Right forelimb (tissue), 1 donor: ENCODE results near the gene COLGALT1.
"Not testable (repeated sequence)": the region's sequence is repeated elsewhere in the genome, so short reads cannot be mapped to it uniquely, and the experiment has no call there.

Experiments
- DNase-seq: peaks from one replicate; pipeline ENCODE4 v3.0.0-alpha.2; 2018

COLGALT1 gene

GRCh38 chr19:17562561-17562960 is 7.1 kb downstream of the COLGALT1 start:
- DNase-seq, result no peak

DNA sequence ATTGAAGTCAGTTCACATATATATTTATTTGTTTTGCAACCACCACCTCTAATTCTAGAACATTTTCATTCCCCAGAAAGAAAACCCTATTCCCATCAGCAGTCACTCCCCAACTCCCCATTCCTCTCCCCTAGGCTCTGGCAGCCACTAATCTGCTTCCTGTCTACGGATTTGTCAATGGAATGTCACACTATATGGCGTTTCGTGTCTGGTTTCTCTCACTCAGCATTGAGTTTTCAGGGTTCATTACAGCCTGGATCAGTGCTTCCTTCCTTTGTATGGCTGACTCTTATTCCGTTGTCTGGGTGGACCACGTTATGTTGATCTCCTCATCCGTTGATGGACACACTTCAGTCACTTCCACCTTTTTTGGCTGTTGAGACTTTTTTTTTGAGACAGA is 9.3 kb downstream of the COLGALT1 start:
- no peak for DNase-seq

- DNase-seq, result no peak
These were observed 10.2 kb downstream of the COLGALT1 start for GRCh38 chr19:17565611-17566010.

- no peak for DNase-seq
These were observed 12.5 kb downstream of the COLGALT1 start for GRCh38 chr19:17567940-17568339.

DNA sequence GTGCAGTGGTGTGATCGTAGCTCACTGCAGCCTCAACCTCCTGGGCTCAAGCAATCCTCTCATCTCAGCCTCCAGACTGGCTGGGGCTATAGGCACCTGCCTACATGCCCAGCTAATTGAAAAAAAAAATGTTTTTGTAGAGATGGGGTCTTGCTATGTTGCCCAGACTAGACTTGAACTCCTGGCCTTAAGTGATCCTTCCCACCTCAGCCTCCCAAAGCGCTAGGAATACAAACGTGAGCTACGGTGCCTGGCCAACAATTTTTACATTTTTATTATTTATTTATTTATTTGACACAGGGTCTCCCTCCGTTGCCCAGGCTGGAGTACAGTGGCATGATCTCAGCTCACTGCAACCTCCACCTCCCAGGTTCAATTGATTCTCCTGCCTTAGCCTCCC is 14.8 kb downstream of the COLGALT1 start:
- DNase-seq, result not testable (repeated sequence)

DNA sequence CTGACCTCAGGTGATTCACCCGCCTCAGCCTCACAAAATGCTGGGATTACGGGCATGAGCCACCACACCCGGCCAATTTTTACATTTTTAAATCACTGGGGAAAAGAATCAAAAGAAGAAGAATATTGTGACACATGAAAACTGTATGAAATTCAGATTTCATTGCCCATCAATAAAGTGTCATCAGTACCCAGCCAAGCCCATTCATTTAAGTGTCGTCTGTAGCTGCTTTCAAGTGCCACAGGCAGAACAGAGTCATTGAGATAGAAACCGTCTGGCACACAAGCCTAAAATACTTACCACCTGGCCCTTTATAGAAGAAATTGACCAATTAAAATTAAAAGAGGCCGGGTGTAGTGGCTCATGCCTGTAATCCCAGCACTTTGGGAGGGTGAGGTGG is 15.3 kb downstream of the COLGALT1 start:
- no peak for DNase-seq

DNA sequence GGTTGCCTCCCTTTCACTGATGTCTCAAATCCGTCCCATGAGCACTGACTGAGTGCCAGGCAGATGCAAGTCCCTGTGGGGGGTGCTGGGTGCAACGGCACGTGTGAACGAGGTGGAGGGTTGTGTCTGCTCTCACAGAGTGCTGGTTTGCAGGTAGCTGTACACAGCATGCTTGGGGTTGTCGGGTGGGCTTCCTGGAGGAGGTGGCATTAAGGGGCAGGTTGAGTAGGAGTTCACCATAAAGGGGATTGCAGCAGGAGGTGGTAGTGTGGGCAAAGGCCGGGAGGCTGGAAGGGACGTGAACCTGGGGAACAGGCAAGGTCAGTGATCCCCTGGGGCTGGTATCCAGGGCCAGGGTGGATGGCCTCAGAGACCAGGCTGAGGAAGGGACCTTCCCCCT is 17.2 kb downstream of the COLGALT1 start:
- DNase-seq, result no peak

DNA sequence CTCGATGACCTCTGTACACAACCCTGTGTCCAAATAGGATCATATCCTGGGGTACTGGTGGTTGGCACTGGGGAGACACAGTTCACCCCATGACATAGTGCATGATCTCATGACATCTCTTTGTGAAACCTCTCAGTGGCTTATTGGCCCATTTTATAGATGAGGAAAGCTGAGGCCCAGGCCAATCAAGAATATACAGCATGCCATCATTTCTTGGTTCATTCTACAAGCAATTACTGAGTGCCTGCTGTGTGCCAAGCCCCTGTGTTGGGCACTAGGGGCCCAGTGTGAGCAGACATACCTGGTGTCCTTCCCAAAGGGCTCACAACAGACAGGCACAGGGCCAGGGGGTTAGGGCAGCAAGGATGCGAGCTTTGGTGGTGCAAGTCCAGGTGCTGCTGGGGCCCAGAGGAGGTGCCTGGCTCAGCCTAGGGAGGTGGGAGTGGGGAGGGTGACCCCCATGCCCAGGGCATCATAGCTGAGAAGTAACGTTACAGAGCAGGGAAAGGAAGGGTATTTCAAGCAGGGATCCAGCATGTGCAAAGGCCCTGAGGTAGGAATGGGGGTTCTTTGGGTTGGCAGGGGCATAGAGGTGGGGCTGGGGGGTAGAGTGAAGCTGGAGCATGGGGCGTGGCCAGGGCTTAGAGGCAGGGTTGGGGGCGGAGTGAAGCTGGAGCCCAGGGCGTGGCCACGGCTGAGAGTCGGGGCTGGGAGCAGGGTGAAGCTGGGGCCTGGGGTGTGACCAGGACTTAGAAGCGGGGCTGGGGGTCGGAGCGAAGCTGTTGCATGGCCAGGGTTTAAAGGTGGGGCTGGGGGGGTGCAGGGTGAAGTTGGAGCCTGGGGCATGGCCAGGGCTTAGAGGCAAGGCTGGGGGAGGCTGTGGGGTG is 20.7 kb downstream of the COLGALT1 start:
- DNase-seq, result no peak

- DNase-seq, result peak; percentile 76
These were observed 21.5 kb downstream of the COLGALT1 start for GRCh38 chr19:17576758-17577456.

DNA sequence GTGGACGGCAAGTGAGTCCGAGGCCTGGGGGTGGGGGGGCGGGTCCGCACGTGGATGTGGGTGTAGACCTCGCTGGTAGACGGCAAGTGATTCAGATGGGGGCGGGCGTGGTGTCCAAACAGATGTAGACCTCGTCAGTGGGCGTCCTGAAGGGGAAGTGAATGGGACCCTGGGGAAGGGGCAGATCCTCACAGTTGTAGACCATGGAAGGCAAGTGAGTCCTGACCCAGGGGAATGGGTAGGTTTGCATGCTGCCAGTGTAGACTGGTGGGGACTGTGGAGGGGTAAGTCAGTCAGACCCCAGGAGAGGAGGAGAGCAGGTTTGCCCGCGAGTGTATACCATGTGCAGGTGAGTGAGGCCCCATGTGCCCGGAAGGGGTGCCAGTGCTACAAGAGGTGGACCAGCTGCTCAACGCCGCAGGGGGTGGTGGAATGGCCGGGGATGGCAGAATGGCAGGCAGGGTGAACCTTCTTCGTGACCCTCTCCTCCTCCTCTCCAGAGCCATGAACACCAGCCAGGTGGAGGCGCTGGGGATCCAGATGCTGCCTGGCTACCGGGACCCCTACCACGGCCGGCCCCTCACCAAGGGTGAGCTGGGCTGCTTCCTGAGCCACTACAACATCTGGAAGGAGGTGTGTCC is 22.1 kb downstream of the COLGALT1 start:
- no peak for DNase-seq

- peak; percentile 65 for DNase-seq
These were observed 24.3 kb downstream of the COLGALT1 start for GRCh38 chr19:17579661-17580244.

- DNase-seq, result no peak
These were observed 25.2 kb downstream of the COLGALT1 start for GRCh38 chr19:17580470-17581144.

GRCh38 chr19:17581211-17581874 is 25.9 kb downstream of the COLGALT1 start:
- DNase-seq, result no peak

GRCh38 chr19:17582613-17583012 is 27.2 kb downstream of the COLGALT1 start:
- DNase-seq, result no peak

- no peak for DNase-seq
These were observed 28.7 kb downstream of the COLGALT1 start for GRCh38 chr19:17584132-17584531.

GRCh38 chr19:17585395-17585794 is 29.9 kb downstream of the COLGALT1 start:
- not testable (repeated sequence) for DNase-seq

DNA sequence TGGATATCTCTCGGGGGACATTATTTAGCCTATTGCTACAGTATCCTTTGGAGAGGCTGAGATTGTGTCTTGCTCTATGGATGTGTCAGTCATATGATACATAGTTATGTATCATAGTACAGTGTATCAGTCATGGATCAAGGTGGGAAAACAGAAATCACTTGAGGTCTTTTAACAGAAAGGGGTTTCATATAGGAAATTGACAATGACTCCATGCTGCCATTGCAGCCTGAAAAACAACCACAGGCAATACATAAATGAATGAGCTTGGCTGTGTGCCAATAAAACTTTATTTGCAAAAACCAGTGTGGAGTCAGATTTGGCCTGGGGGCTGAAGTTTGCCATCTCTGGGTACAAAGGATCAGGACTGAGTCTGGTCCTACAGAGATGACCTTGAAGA is 35.4 kb downstream of the COLGALT1 start:
- no peak for DNase-seq

- not testable (repeated sequence) for DNase-seq
These were observed 38.8 kb downstream of the COLGALT1 start for GRCh38 chr19:17594296-17594695.

- not testable (repeated sequence) for DNase-seq
These were observed 42.6 kb downstream of the COLGALT1 start for GRCh38 chr19:17598063-17598462.

DNA sequence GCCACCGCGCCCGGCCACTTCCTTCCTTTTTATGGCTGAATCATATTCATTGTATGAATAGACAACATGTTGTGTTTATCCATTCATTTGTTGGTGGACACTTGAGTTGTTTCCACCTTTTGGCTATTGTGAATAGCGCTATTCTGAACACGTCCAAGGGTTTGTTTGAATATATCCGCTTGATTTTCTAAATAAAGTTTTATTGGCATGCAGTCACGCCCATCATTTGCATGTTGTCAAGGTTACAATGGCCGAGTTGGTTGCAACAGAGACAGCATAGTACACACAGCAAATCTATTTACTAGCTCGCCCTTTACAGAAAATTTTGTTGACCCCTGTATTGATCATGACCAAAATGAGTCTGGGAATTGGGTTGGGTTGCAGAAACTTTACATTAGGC is 43.5 kb downstream of the COLGALT1 start:
- no peak for DNase-seq

GRCh38 chr19:17599780-17600179 is 44.3 kb downstream of the COLGALT1 start:
- DNase-seq, result no peak

DNA sequence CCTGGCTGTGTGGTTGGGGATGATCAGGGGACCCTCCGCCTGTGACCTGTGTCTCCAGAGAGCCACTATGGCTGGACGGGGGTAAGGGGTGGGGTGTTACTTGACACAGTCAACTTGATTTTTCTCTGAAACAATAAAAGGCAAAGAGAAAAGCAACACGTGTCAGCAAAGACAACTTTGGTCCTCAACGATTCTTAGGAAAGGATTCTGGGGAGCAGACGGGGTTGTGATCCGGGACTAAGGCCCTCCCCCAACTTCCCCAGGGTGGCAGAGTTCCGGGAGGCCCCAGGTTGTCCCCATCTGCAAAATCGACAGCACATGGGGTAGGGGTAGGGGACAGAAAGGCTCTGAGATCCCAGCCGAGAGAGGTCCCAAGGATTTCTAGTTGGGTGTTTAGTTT is 46.2 kb downstream of the COLGALT1 start:
- no peak for DNase-seq
